SK-N-SH (cell line): ENCODE data around the gene MYORG. TPM values are rescaled to one million over a fixed set of nuclear protein-coding genes. Genes with fewer than 3 reads are reported as not detected.

Experiments
- CTCF ChIA-PET: fragments of 300-600, 350-600 bp; formaldehyde crosslinking; extraction: SDS; loops from one replicate; lab custom pipeline; 2021; lab: Yijun Ruan, JAX
- POLR2A ChIA-PET: fragments of 350-600 bp; sonication (Branson Sonifier 250); formaldehyde crosslinking; extraction: SDS; loops from one replicate; lab custom pipeline; 2020; ENCODE audit warnings: antibody characterized with exemption, inconsistent platforms; lab: Yijun Ruan, JAX
- DNase-seq: peaks from one replicate; pipeline ENCODE4 v3.0.0; 2012
- H2AFZ ChIP-seq: fragments of 200-600 bp; sonication (generic); 2 replicates; pipeline ENCODE4 v1.8.1; 2016; ENCODE audit warnings: antibody characterized with exemption, mild to moderate bottlenecking, low read depth
- H3F3A ChIP-seq: fragments of 200-600 bp; sonication (generic); replicated peaks from 2 replicates; pipeline ENCODE3; 2016; ENCODE audit warnings: antibody characterized with exemption, mild to moderate bottlenecking; ENCODE audit not compliant: insufficient read depth
- H3K27ac ChIP-seq, 2 experiments: fragments of 200-500 bp in 1 of 2; fragments of 200-600 bp in 1 of 2; sonication (Bioruptor generic) in 1 of 2; sonication (generic), shearing (Covaris generic) in 1 of 2; 2 replicates each; pipeline versions ENCODE4 v1.5.1 to v1.6.1; 2014 to 2016; ENCODE audit warnings: low read depth in 2 of 2, inconsistent platforms in 1 of 2, low read length in 1 of 2, mild to moderate bottlenecking in 1 of 2, mixed read lengths in 1 of 2
- H3K27me3 ChIP-seq: fragments of 200-600 bp; sonication (generic), shearing (Covaris generic); 2 replicates; pipeline ENCODE4 v1.6.1; 2016; ENCODE audit warnings: mixed run types; ENCODE audit not compliant: insufficient read depth
- H3K36me3 ChIP-seq, 2 experiments: fragments of 200-500 bp in 1 of 2; fragments of 200-600 bp in 1 of 2; sonication (Bioruptor generic) in 1 of 2; sonication (generic) in 1 of 2; replicated peaks in 1 of 2; 2 replicates each; pipeline versions ENCODE3 to v1.5.1; 2014 to 2016; ENCODE audit warnings: low read length in 1 of 2, mild to moderate bottlenecking in 1 of 2; ENCODE audit not compliant: insufficient read depth in 2 of 2, control insufficient read depth in 1 of 2
- H3K4me1 ChIP-seq, 2 experiments: fragments of 200-500 bp in 1 of 2; fragments of 200-600 bp in 1 of 2; sonication (Bioruptor generic) in 1 of 2; sonication (generic), shearing (Covaris generic) in 1 of 2; 2 replicates each; pipeline versions ENCODE4 v1.5.1 to v1.6.1; 2014 to 2016; ENCODE audit warnings: low read depth in 1 of 2, low read length in 1 of 2, mixed run types in 1 of 2; ENCODE audit not compliant: insufficient read depth in 2 of 2, control insufficient read depth in 1 of 2
- H3K4me2 ChIP-seq: fragments of 200-600 bp; sonication (generic), shearing (Covaris generic); 2 replicates; pipeline ENCODE4 v1.6.1; 2017; ENCODE audit warnings: mixed run types
- H3K4me3 ChIP-seq, 2 experiments: fragments of 200-500 bp in 1 of 2; fragments of 200-600 bp in 1 of 2; sonication (Bioruptor generic) in 1 of 2; sonication (generic), shearing (Covaris generic) in 1 of 2; 2 replicates each; pipeline versions ENCODE4 v1.5.1 to v1.8.1; 2014 to 2016; ENCODE audit warnings: low read depth in 2 of 2, inconsistent platforms in 1 of 2, low read length in 1 of 2, mild to moderate bottlenecking in 1 of 2, mixed read lengths in 1 of 2, moderate library complexity in 1 of 2
- H3K79me2 ChIP-seq: fragments of 200-600 bp; sonication (generic); 2 replicates; pipeline ENCODE4 v1.8.1; 2017; ENCODE audit warnings: mild to moderate bottlenecking; ENCODE audit not compliant: insufficient read depth
- H3K9ac ChIP-seq: fragments of 200-600 bp; sonication (generic); 2 replicates; pipeline ENCODE4 v1.6.1; 2017; ENCODE audit warnings: mixed run types
- H3K9me2 ChIP-seq: fragments of 200-600 bp; sonication (generic); 2 replicates; pipeline ENCODE4 v1.6.1; 2017; ENCODE audit warnings: mixed run types
- H3K9me3 ChIP-seq: fragments of 200-600 bp; sonication (generic); 2 replicates; pipeline ENCODE4 v1.6.1; 2017; ENCODE audit warnings: mixed run types, mild to moderate bottlenecking, moderate library complexity
- H4K20me1 ChIP-seq: fragments of 200-600 bp; sonication (generic); 2 replicates; pipeline ENCODE4 v1.6.1; 2017; ENCODE audit warnings: mild to moderate bottlenecking, mixed run types; ENCODE audit not compliant: insufficient read depth
- CTCF ChIP-seq: fragments of 200-600 bp; sonication (generic); IDR thresholded peaks from 2 replicates; pipeline ENCODE4 v1.6.1; 2017; ENCODE audit warnings: antibody characterized with exemption, mild to moderate bottlenecking, moderate library complexity
- EP300 ChIP-seq, 2 experiments: IDR thresholded peaks; 2 replicates each; pipeline versions ENCODE4 v1.4.0 to v1.6.1; 2012; ENCODE audit warnings: borderline replicate concordance in 1 of 2, low read depth in 1 of 2, low read length in 1 of 2
- EZH2phosphoT487 ChIP-seq: fragments of 200-600 bp; sonication (generic); IDR thresholded peaks from 2 replicates; pipeline ENCODE4 v1.6.1; 2017; ENCODE audit warnings: low read depth, mixed run types, mild to moderate bottlenecking, antibody characterized with exemption, moderate library complexity, borderline replicate concordance
- FOXJ3 ChIP-seq: sonication (generic); formaldehyde crosslinking; IDR thresholded peaks from 2 replicates; pipeline ENCODE4 v1.5.1; 2020; ENCODE audit warnings: mild to moderate bottlenecking, missing genetic modification reagents
- MXI1 ChIP-seq: IDR thresholded peaks from 2 replicates; pipeline ENCODE4 v1.6.1; 2012; ENCODE audit warnings: mild to moderate bottlenecking, low read depth, low read length, improper control_type of control experiment
- NFIC ChIP-seq: IDR thresholded peaks from 2 replicates; pipeline ENCODE4 v1.4.0; 2012; ENCODE audit warnings: borderline replicate concordance
- NRF1 ChIP-seq: IDR thresholded peaks from 2 replicates; pipeline ENCODE4 v1.6.1; 2012; ENCODE audit warnings: low read depth, mild to moderate bottlenecking, low read length
- RCOR1 ChIP-seq: fragments of 150-350 bp; IDR thresholded peaks from 2 replicates; pipeline ENCODE4 v1.6.1; 2017; ENCODE audit warnings: antibody characterized with exemption, low read length
- SIN3A ChIP-seq: IDR thresholded peaks from 2 replicates; pipeline ENCODE4 v1.6.1; 2012; ENCODE audit warnings: low read depth, mild to moderate bottlenecking, low read length, moderate library complexity, borderline replicate concordance
- SMC3 ChIP-seq: IDR thresholded peaks from 2 replicates; pipeline ENCODE4 v1.6.1; 2012; ENCODE audit warnings: low read depth, low read length, improper control_type of control experiment
- TCF12 ChIP-seq: IDR thresholded peaks from 2 replicates; pipeline ENCODE4 v1.4.0; 2012
- USF2 ChIP-seq: fragments of 150-350 bp; IDR thresholded peaks from 2 replicates; pipeline ENCODE4 v1.6.1; 2017; ENCODE audit warnings: antibody characterized with exemption, low read length, low read depth, borderline replicate concordance
- ZBTB33 ChIP-seq: IDR thresholded peaks from 2 replicates; pipeline ENCODE4 v1.4.0; 2012; ENCODE audit warnings: low read depth, borderline replicate concordance
- WGBS: methylation state at CpG from one replicate; pipeline ENCODE4 v1.1.6; 2017; ENCODE audit warnings: low lambda C conversion rate; 5-methylcytosine and 5-hydroxymethylcytosine counted together
- polyA plus RNA-seq, 3 experiments: library from polyadenylated mRNA; depleted of rRNA; stranded (reverse); fragments of >200 nt; gene quantifications; 2 replicates each; pipeline ENCODE4 v1.2.3, GENCODE V29; 2012

The MYORG gene
- polyA plus RNA-seq, 1 of the 3 experiments (the other 2 are of a cell fraction), result 1.1 TPM

- ChIA-PET POLR2A (interaction anchor here (0.9 kb wide), 1 partner anchor 196 kb away, joined by 3 read pairs; the partner anchor contains the start of gene UBAP1), CTCF (interaction anchor here (0.9 to 8.0 kb wide), 5 partner anchors 24 to 217 kb away, joined by 3 to 149 read pairs (median 4); no protein-coding TSS in a partner anchor)
- no peaks in the 10 kb centered on the region for H3K9me3 ChIP-seq
- peaks cover 0 to 5% of the 10 kb centered on the region in 2 experiments for H3K36me3 ChIP-seq
- H3F3A ChIP-seq, result peaks cover 4% of the 10 kb centered on the region
- H2AFZ ChIP-seq, result no peak overlapping the region
- H3K4me1 ChIP-seq, result peaks cover 0 to 33% of the 10 kb centered on the region in 2 experiments; a peak in 2 of 4 replicates
- H3K4me3 ChIP-seq, result no peak overlapping the region
- peak overlapping the region in 1 of 2 experiments; percentile 51; a peak in 2 of 4 replicates for H3K27ac ChIP-seq
- no peaks in the 10 kb centered on the region for H3K27me3 ChIP-seq
- no peaks in the 10 kb centered on the region for H4K20me1 ChIP-seq
- no peaks in the 10 kb centered on the region for H3K79me2 ChIP-seq
- 90% methylated on average over 3 of the region's 3 CpGs for WGBS
- no peaks in the 10 kb centered on the region for H3K9me2 ChIP-seq
- DNase-seq, result no peak
- H3K4me2 ChIP-seq, result no peak overlapping the region
- no peak overlapping the region for H3K9ac ChIP-seq
- TF ChIP-seq CTCF (no peak), FOXJ3 (CRISPR knock-in tag) (no peak), TCF12 (no peak), EZH2phosphoT487 (no peak), EP300 (IDR thresholded peaks at IDR 0.05; ENCODE audit: borderline replicate concordance in 1 of 2, low read depth in 1 of 2, low read length in 1 of 2) (no peak), NRF1 (no peak), SMC3 (no peak), ZBTB33 (no peak), MXI1 (no peak), SIN3A (no peak), USF2 (no peak), NFIC (no peak), RCOR1 (no peak)
Measured at GRCh38 chr9:34374339-34374738, 2.4 kb downstream of the MYORG start.
